Mesendoderm (in vitro differentiated cells): ENCODE results near the gene TST.

Experiments
- DNase-seq: peaks from one replicate; pipeline ENCODE4 v3.0.0; 2013
- H2AK5ac ChIP-seq: 2 replicates; pipeline ENCODE4 v1.6.1; 2013; ENCODE audit warnings: low read length, inconsistent platforms
- H2BK120ac ChIP-seq: 2 replicates; pipeline ENCODE4 v1.6.1; 2013; ENCODE audit warnings: low read depth, mild to moderate bottlenecking, low read length, moderate library complexity, mixed read lengths
- H2BK15ac ChIP-seq: replicated peaks from 2 replicates; pipeline ENCODE4 v1.6.1; 2013; ENCODE audit warnings: low read depth, mild to moderate bottlenecking, moderate library complexity
- H2BK5ac ChIP-seq: 2 replicates; pipeline ENCODE4 v1.6.1; 2013; ENCODE audit warnings: low read length, inconsistent platforms
- H3K18ac ChIP-seq: 2 replicates; pipeline ENCODE4 v1.6.1; 2013; ENCODE audit warnings: mild to moderate bottlenecking, low read length, mixed read lengths
- H3K23ac ChIP-seq: one replicate; pipeline ENCODE4 v1.6.1; 2013; ENCODE audit warnings: low read length
- H3K27ac ChIP-seq: 2 replicates; pipeline ENCODE4 v1.5.1; 2013; ENCODE audit warnings: low read depth, mild to moderate bottlenecking, inconsistent platforms, low read length, moderate library complexity
- H3K27me3 ChIP-seq: 2 replicates; pipeline ENCODE4 v1.6.1; 2013; ENCODE audit warnings: low read length, control low read depth, mild to moderate bottlenecking, inconsistent platforms; ENCODE audit not compliant: insufficient read depth, poor library complexity
- H3K36me3 ChIP-seq: 2 replicates; pipeline ENCODE4 v1.6.1; 2013; ENCODE audit warnings: low read length, inconsistent platforms; ENCODE audit not compliant: control insufficient read depth, insufficient read depth
- H3K4ac ChIP-seq: one replicate; pipeline ENCODE4 v1.6.1; 2013; ENCODE audit warnings: low read depth, mild to moderate bottlenecking, low read length, moderate library complexity
- H3K4me1 ChIP-seq: 2 replicates; pipeline ENCODE4 v1.6.1; 2013; ENCODE audit warnings: low read depth, low read length, inconsistent platforms; ENCODE audit not compliant: control insufficient read depth
- H3K4me2 ChIP-seq: 2 replicates; pipeline ENCODE4 v1.6.1; 2013; ENCODE audit warnings: low read length
- H3K4me3 ChIP-seq: 2 replicates; pipeline ENCODE4 v1.5.1; 2013; ENCODE audit warnings: mild to moderate bottlenecking, low read length
- H3K56ac ChIP-seq: one replicate; pipeline ENCODE4 v1.6.1; 2013; ENCODE audit warnings: low read length
- H3K79me1 ChIP-seq: 2 replicates; pipeline ENCODE4 v1.6.1; 2013; ENCODE audit warnings: low read length, inconsistent platforms
- H3K79me2 ChIP-seq: 2 replicates; pipeline ENCODE4 v1.6.1; 2013; ENCODE audit warnings: mild to moderate bottlenecking, low read length; ENCODE audit not compliant: control insufficient read depth, insufficient read depth
- H3K9ac ChIP-seq: 2 replicates; pipeline ENCODE4 v1.6.1; 2013; ENCODE audit warnings: low read length, inconsistent platforms
- H4K5ac ChIP-seq: one replicate; pipeline ENCODE4 v1.6.1; 2013; ENCODE audit warnings: low read length
- H4K8ac ChIP-seq: one replicate; pipeline ENCODE4 v1.6.1; 2013; ENCODE audit warnings: low read depth, mild to moderate bottlenecking, control low read depth, low read length, moderate library complexity
- WGBS: extraction: QIAGEN DNeasy Blood & Tissue Kit; methylation state at CpG from one replicate; pipeline ENCODE4 v1.1.7; 2013; ENCODE audit warnings: low lambda C conversion rate, missing lambda C conversion rate; ENCODE audit not compliant: insufficient coverage; ENCODE audit errors: extremely low coverage; 5-methylcytosine and 5-hydroxymethylcytosine counted together

Gene TST

GRCh38 chr22:37007651-37008050 is 11.6 kb downstream of the TST start:
- no peak overlapping the region for H2AK5ac ChIP-seq
- H3K79me2 ChIP-seq, result no peaks in the 10 kb centered on the region
- no peaks in the 10 kb centered on the region for H3K4me1 ChIP-seq
- no peak overlapping the region for H3K23ac ChIP-seq
- no peak overlapping the region for H4K8ac ChIP-seq
- H3K36me3 ChIP-seq, result no peaks in the 10 kb centered on the region
- DNase-seq, result peak; percentile 75
- no peaks in the 10 kb centered on the region for H3K79me1 ChIP-seq
- H3K18ac ChIP-seq, result no peak overlapping the region
- H2BK120ac ChIP-seq, result no peak overlapping the region
- H4K5ac ChIP-seq, result no peak overlapping the region
- H2BK5ac ChIP-seq, result no peak overlapping the region
- H2BK15ac ChIP-seq, result no peak overlapping the region
- no peak overlapping the region for H3K4me3 ChIP-seq
- no peak overlapping the region for H3K27ac ChIP-seq
- H3K4me2 ChIP-seq, result no peak overlapping the region
- no CpG with 5 or more reads among the region's 2 CpGs for WGBS
- H3K27me3 ChIP-seq, result no peaks in the 10 kb centered on the region
- no peak overlapping the region for H3K9ac ChIP-seq
- H3K4ac ChIP-seq, result no peak overlapping the region
- no peak overlapping the region for H3K56ac ChIP-seq

- Histone ChIP-seq H3K4me1 (peaks cover 2% of the 10 kb centered on the region), H2BK15ac (no peak overlapping the region), H3K9ac (no peak overlapping the region), H2AK5ac (no peak overlapping the region), H3K23ac (no peak overlapping the region), H2BK120ac (no peak overlapping the region), H4K8ac (no peak overlapping the region), H3K18ac (no peak overlapping the region), H3K79me1 (no peaks in the 10 kb centered on the region), H4K5ac (no peak overlapping the region), H3K79me2 (no peaks in the 10 kb centered on the region), H3K36me3 (no peaks in the 10 kb centered on the region), H3K27me3 (no peaks in the 10 kb centered on the region), H2BK5ac (no peak overlapping the region), H3K4ac (no peak overlapping the region), H3K4me3 (no peak overlapping the region), H3K27ac (no peak overlapping the region), H3K56ac (peak overlapping the region; percentile 28), H3K4me2 (no peak overlapping the region)
- no peak for DNase-seq
- no CpG with 5 or more reads among the region's 7 CpGs for WGBS
Observed at GRCh38 chr22:37002633-37003032, 16.6 kb downstream of the TST start.

GRCh38 chr22:37001826-37002225 is 17.4 kb downstream of the TST start:
- no CpG with 5 or more reads among the region's 12 CpGs for WGBS
- Histone ChIP-seq H2AK5ac (no peak overlapping the region), H3K79me2 (no peaks in the 10 kb centered on the region), H3K4me2 (no peak overlapping the region), H3K18ac (no peak overlapping the region), H2BK5ac (no peak overlapping the region), H3K36me3 (no peaks in the 10 kb centered on the region), H3K79me1 (no peaks in the 10 kb centered on the region), H3K4me1 (peaks cover 2% of the 10 kb centered on the region), H3K4ac (no peak overlapping the region), H3K27ac (no peak overlapping the region), H3K9ac (no peak overlapping the region), H2BK120ac (no peak overlapping the region), H3K4me3 (no peak overlapping the region), H4K8ac (no peak overlapping the region), H2BK15ac (no peak overlapping the region), H3K27me3 (no peaks in the 10 kb centered on the region), H4K5ac (no peak overlapping the region), H3K23ac (no peak overlapping the region), H3K56ac (no peak overlapping the region)
- no peak for DNase-seq

- Histone ChIP-seq H3K27me3 (no peaks in the 10 kb centered on the region), H3K23ac (no peak overlapping the region), H2BK15ac (no peak overlapping the region), H3K79me2 (no peaks in the 10 kb centered on the region), H3K4me3 (no peak overlapping the region), H3K36me3 (no peaks in the 10 kb centered on the region), H3K9ac (no peak overlapping the region), H3K4me2 (no peak overlapping the region), H3K18ac (no peak overlapping the region), H3K4ac (no peak overlapping the region), H3K56ac (no peak overlapping the region), H3K79me1 (no peaks in the 10 kb centered on the region), H4K8ac (no peak overlapping the region), H3K4me1 (peaks cover 2% of the 10 kb centered on the region), H2AK5ac (no peak overlapping the region), H3K27ac (no peak overlapping the region), H4K5ac (no peak overlapping the region), H2BK5ac (no peak overlapping the region), H2BK120ac (no peak overlapping the region)
- no peak for DNase-seq
- WGBS, result no CpG with 5 or more reads among the region's 11 CpGs
Observed at GRCh38 chr22:37000676-37001534, 18.3 kb downstream of the TST start.

- H3K4me1 ChIP-seq, result peaks cover 2% of the 10 kb centered on the region
- H3K56ac ChIP-seq, result no peak overlapping the region
- H3K27me3 ChIP-seq, result no peaks in the 10 kb centered on the region
- no peak overlapping the region for H3K4ac ChIP-seq
- no peaks in the 10 kb centered on the region for H3K36me3 ChIP-seq
- no peak overlapping the region for H2BK5ac ChIP-seq
- no peak overlapping the region for H2AK5ac ChIP-seq
- no peak overlapping the region for H3K18ac ChIP-seq
- H3K27ac ChIP-seq, result no peak overlapping the region
- no peaks in the 10 kb centered on the region for H3K79me1 ChIP-seq
- no peak overlapping the region for H4K5ac ChIP-seq
- no peak overlapping the region for H4K8ac ChIP-seq
- H2BK120ac ChIP-seq, result no peak overlapping the region
- no CpG with 5 or more reads among the region's 4 CpGs for WGBS
- H3K4me2 ChIP-seq, result no peak overlapping the region
- no peak overlapping the region for H3K4me3 ChIP-seq
- no peak overlapping the region for H3K23ac ChIP-seq
- H2BK15ac ChIP-seq, result no peak overlapping the region
- no peak overlapping the region for H3K9ac ChIP-seq
- H3K79me2 ChIP-seq, result no peaks in the 10 kb centered on the region
- peak; percentile 60 for DNase-seq
Observed at GRCh38 chr22:36999463-36999862, 19.8 kb downstream of the TST start.
